ENCODE results near the gene DCPS.

- TF ChIP-seq, protein P1, sequence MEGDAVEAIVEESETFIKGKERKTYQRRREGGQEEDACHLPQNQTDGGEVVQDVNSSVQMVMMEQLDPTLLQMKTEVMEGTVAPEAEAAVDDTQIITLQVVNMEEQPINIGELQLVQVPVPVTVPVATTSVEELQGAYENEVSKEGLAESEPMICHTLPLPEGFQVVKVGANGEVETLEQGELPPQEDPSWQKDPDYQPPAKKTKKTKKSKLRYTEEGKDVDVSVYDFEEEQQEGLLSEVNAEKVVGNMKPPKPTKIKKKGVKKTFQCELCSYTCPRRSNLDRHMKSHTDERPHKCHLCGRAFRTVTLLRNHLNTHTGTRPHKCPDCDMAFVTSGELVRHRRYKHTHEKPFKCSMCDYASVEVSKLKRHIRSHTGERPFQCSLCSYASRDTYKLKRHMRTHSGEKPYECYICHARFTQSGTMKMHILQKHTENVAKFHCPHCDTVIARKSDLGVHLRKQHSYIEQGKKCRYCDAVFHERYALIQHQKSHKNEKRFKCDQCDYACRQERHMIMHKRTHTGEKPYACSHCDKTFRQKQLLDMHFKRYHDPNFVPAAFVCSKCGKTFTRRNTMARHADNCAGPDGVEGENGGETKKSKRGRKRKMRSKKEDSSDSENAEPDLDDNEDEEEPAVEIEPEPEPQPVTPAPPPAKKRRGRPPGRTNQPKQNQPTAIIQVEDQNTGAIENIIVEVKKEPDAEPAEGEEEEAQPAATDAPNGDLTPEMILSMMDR (IDR thresholded peaks at IDR 0.05; ENCODE audit: low read length) = no peak
- no peak for TF ChIP-seq EZH2 (IDR thresholded peaks at IDR 0.05; ENCODE audit: borderline replicate concordance, low read length)
Observed at GRCh38 chr11:126279191-126279590, 24.7 kb upstream of the DCPS start.

Data from OCI-LY1 (cell line).